Right atrium auricular region (tissue), 2 donors: Measurements from ENCODE around the gene LDB2. TPM values are rescaled to one million over a fixed set of nuclear protein-coding genes. Genes with fewer than 3 reads are reported as not detected.
A peak's percentile ranks its signal among the peaks of the same experiment; 100 is the strongest.
"Not testable (repeated sequence)": the region's sequence is repeated elsewhere in the genome, so short reads cannot be mapped to it uniquely, and the experiment has no call there.

Experiments used
- DNase-seq: peaks from one replicate; pipeline ENCODE4 v3.0.0-alpha.2; 2019; ENCODE audit warnings: low spot score
- H3K27ac ChIP-seq, 2 donors: fragments of 200-600 bp; sonication (generic); 1 replicate in 1 of 2; 2 replicates in 1 of 2; pipeline ENCODE4 v1.5.1; 2016 to 2019
- H3K27me3 ChIP-seq, 2 donors: fragments of 200-600 bp; sonication (generic); one replicate each; pipeline versions ENCODE4 v1.5.1 to v1.6.0; 2017 to 2019
- H3K36me3 ChIP-seq: fragments of 200-600 bp; sonication (generic); one replicate; pipeline ENCODE4 v1.5.1; 2016
- H3K4me1 ChIP-seq, 2 donors: fragments of 200-600 bp; sonication (generic); one replicate each; pipeline versions ENCODE4 v1.5.1 to v1.6.0; 2017 to 2019
- H3K4me3 ChIP-seq, 2 donors: fragments of 200-600 bp; sonication (generic); 1 replicate in 1 of 2; 2 replicates in 1 of 2; pipeline ENCODE4 v1.5.1; 2017 to 2019; ENCODE audit warnings: mild to moderate bottlenecking in 1 of 2, moderate library complexity in 1 of 2
- H3K9me3 ChIP-seq, 2 donors: fragments of 200-600 bp; sonication (generic); one replicate each; pipeline ENCODE4 v1.5.1; 2019
- total RNA-seq, 2 donors: library from RNA; depleted of rRNA; stranded (reverse); fragments of >200 nt; gene quantifications; one replicate each; pipeline ENCODE4 v1.1.0, GENCODE V29; 2016
- TF ChIP-seq, protein P1 (sequence below), 2 donors: fragments of 200-600 bp; sonication (generic); IDR thresholded peaks; one replicate each; pipeline ENCODE4 v1.5.1; 2019; ENCODE audit warnings: antibody characterized with exemption in 2 of 2

LDB2 gene
- total RNA-seq, 2 donors from 2014 or later, result 35.2 to 64.4 TPM

DNA sequence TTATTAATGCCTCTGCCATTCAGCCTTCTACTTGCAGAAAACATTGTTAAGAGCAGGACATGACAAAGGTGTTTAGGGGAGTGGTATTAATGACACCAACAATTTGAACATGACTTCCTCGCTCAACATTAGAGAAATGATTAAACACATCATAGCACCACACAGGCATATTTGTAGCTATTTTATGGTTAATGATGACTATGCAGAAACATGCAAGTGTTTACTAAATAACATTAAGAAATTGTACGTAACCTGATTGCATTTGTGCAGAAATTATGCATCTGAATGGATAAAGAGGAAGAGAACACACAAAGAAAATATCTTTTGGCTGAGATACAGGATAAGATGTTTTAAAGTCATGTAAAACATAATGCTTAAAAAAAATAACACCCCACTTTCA is 323.5 kb downstream of the LDB2 start:
- H3K27ac ChIP-seq, result no peak overlapping the region
- DNase-seq, result no peak
- H3K27me3 ChIP-seq, result no peaks in the 10 kb centered on the region
- H3K4me1 ChIP-seq, result peaks cover 0 to 12% of the 10 kb centered on the region in 2 donors
- H3K4me3 ChIP-seq, result no peak overlapping the region
- TF ChIP-seq, protein P1, sequence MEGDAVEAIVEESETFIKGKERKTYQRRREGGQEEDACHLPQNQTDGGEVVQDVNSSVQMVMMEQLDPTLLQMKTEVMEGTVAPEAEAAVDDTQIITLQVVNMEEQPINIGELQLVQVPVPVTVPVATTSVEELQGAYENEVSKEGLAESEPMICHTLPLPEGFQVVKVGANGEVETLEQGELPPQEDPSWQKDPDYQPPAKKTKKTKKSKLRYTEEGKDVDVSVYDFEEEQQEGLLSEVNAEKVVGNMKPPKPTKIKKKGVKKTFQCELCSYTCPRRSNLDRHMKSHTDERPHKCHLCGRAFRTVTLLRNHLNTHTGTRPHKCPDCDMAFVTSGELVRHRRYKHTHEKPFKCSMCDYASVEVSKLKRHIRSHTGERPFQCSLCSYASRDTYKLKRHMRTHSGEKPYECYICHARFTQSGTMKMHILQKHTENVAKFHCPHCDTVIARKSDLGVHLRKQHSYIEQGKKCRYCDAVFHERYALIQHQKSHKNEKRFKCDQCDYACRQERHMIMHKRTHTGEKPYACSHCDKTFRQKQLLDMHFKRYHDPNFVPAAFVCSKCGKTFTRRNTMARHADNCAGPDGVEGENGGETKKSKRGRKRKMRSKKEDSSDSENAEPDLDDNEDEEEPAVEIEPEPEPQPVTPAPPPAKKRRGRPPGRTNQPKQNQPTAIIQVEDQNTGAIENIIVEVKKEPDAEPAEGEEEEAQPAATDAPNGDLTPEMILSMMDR (IDR thresholded peaks at IDR 0.05), result no peak
- H3K36me3 ChIP-seq, result no peaks in the 10 kb centered on the region
- no peaks in the 10 kb centered on the region for H3K9me3 ChIP-seq

DNA sequence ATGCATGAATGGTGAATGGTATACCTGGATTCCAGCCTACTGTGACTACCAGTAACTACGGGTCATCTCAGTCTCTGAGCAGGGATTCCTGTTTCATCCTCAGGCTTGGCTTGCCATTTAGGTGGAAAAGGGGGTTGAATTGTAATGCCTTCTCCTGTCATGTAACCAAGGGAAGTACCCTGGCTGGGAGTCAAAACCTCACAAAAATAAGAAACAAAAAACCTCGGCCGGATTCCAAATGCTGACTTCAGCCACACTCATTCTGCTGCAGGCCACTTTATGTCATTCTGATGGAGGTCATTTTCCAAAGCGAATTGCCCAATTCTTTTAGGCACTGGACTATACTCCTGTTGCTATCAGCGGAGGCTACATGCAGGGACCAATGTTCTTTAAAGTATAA is 324.7 kb downstream of the LDB2 start:
- TF ChIP-seq, protein P1 (IDR thresholded peaks at IDR 0.05), result no peak
- peak; percentile 85 for DNase-seq
- Histone ChIP-seq H3K27me3 (no peaks in the 10 kb centered on the region), H3K27ac (peak overlapping the region; percentile 27 to 35), H3K4me3 (no peak overlapping the region), H3K9me3 (no peaks in the 10 kb centered on the region), H3K4me1 (peaks cover 0 to 12% of the 10 kb centered on the region in 2 donors), H3K36me3 (no peaks in the 10 kb centered on the region)

DNA sequence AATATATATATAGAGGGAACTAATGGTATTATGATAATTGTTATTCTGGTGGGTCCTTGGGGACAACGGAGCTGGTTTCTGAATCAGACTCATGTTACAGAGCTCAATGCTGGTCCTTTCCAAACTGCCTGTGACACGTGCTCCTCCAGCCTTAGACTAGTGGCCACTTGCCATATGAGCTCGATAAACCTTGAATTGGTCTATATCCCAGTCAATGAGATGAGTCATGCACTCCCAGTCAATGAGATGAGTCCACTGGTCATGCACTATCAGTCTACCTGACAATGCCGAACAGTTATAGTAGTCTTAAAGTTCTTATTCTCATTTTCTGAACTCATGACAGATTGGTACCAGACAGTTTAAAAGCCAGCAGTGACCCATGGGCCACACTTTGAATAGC is 325.2 kb downstream of the LDB2 start:
- no peak for DNase-seq
- TF ChIP-seq, protein P1 (IDR thresholded peaks at IDR 0.05), result no peak
- peak overlapping the region; percentile 27 to 35 for H3K27ac ChIP-seq

DNA sequence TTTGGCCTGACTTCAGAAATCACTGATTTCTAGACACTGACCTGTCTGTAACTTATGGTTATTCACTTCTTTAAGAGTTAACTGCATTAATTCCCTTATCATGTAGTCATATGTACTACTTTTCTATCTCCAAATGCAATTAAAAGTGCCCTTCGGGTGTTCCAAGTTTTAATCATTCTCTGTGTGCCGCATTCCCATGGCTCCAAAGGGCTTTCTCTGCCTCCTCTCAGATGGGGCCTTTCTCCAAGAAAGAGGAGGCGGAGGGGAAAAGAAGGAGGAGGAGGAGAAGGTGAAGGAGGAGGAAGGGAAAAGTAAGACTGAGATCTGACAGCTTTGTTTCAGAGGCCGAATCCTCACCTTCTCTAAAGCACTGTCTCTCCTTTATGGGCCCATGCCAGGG is 325.8 kb downstream of the LDB2 start:
- H3K36me3 ChIP-seq, result no peaks in the 10 kb centered on the region
- TF ChIP-seq, protein P1 (IDR thresholded peaks at IDR 0.05), result no peak
- no peaks in the 10 kb centered on the region for H3K27me3 ChIP-seq
- no peak overlapping the region for H3K4me3 ChIP-seq
- DNase-seq, result no peak
- H3K9me3 ChIP-seq, result no peaks in the 10 kb centered on the region
- H3K4me1 ChIP-seq, result peaks cover 0 to 12% of the 10 kb centered on the region in 2 donors
- peak overlapping the region in 1 of 2 donors; percentile 27 for H3K27ac ChIP-seq

More for the DNA sequence above, 325.2 kb downstream of the LDB2 start:
- Histone ChIP-seq H3K4me1 (peaks cover 0 to 12% of the 10 kb centered on the region in 2 donors), H3K27me3 (no peaks in the 10 kb centered on the region), H3K36me3 (no peaks in the 10 kb centered on the region), H3K4me3 (no peak overlapping the region), H3K9me3 (no peaks in the 10 kb centered on the region)

DNA sequence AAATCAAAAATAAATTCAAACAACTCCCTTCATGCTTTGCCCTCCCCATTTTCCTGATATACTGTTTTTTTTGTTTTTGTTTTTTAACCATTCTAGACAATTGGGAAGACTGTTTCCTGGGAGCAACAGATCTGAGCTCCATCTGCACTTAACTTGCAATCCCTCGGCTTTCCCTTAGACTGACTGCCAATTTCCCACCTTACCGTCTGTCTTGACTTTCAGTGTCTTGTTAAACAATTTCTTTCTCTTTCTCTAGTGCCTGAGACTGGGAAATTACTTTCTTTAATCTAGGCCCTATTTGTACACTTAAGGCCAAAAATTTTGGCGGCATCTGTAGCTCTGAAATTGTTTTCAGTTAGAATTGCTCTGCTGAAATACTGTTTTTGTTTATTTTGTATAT is 326.3 kb downstream of the LDB2 start:
- peaks cover 0 to 12% of the 10 kb centered on the region in 2 donors for H3K4me1 ChIP-seq
- peak overlapping the region in 1 of 2 donors; percentile 27 for H3K27ac ChIP-seq
- H3K27me3 ChIP-seq, result no peaks in the 10 kb centered on the region
- no peaks in the 10 kb centered on the region for H3K9me3 ChIP-seq
- H3K4me3 ChIP-seq, result no peak overlapping the region
- no peak for DNase-seq
- TF ChIP-seq, protein P1 (IDR thresholded peaks at IDR 0.05), result no peak
- H3K36me3 ChIP-seq, result no peaks in the 10 kb centered on the region

DNA sequence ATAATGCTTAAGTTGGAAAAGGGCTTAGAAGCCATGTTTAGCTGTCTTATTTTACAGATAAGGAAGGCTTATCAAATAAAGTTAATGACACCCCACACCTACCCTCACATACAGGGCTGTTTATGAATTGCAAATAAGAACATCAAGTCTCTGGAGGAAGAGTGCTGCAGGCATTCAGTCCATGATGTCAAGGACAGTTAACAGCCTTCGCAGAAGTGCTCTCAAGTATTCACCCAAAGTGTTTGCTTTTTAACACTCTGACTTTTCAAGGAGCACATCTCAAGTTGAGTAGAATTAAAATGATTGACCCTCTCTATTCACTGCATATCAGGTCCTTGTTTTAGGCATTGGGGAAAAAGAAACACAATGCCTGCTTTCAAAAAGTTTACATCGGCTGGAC is 328.7 kb downstream of the LDB2 start:
- Histone ChIP-seq H3K4me1 (peaks cover 0 to 12% of the 10 kb centered on the region in 2 donors), H3K27ac (no peak overlapping the region), H3K36me3 (no peaks in the 10 kb centered on the region), H3K4me3 (no peak overlapping the region), H3K9me3 (peaks cover 0 to under 1% of the 10 kb centered on the region in 2 donors), H3K27me3 (no peaks in the 10 kb centered on the region)
- TF ChIP-seq, protein P1 (IDR thresholded peaks at IDR 0.05), result no peak
- DNase-seq, result no peak

DNA sequence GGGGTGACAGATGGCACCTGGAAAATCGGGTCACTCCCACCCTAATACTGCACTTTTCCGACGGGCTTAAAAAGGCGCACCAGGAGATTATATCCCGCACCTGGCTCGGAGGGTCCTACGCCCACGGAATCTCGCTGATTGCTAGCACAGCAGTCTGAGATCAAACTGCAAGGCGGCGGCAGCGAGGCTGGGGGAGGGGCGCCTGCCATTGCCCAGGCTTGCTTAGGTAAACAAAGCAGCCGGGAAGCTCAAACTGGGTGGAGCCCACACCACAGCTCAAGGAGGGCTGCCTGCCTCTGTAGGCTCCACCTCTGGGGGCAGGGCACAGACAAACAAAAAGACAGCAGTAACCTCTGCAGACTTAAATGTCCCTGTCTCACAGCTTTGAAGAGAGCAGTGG is 341.1 kb downstream of the LDB2 start:
- H3K27me3 ChIP-seq, H3K36me3 ChIP-seq, DNase-seq, H3K4me3 ChIP-seq, H3K27ac ChIP-seq, H3K9me3 ChIP-seq, H3K4me1 ChIP-seq: not testable (repeated sequence)
